Astrocyte of the cerebellum (primary cell): ENCODE measurements around the gene RPLP1.

Experiments used
- DNase-seq: peaks from one replicate; pipeline ENCODE4 v3.0.0-alpha.2; 2011; ENCODE audit warnings: low read depth
- H3K4me3 ChIP-seq: 2 replicates; pipeline ENCODE4 v1.5.1; 2011; ENCODE audit warnings: mild to moderate bottlenecking, low read depth, low read length, moderate library complexity
- CTCF ChIP-seq: IDR thresholded peaks from 2 replicates; pipeline ENCODE4 v1.5.1; 2012; ENCODE audit warnings: low read length, low read depth, moderate library complexity, mild to moderate bottlenecking; ENCODE audit errors: missing control alignments
- in situ Hi-C: cut with HindIII; loops from 2 replicates; pipeline ENCODE4 v1.10.0; 2017; ENCODE audit warnings: low sequenced_read_pairs

Gene RPLP1

DNA sequence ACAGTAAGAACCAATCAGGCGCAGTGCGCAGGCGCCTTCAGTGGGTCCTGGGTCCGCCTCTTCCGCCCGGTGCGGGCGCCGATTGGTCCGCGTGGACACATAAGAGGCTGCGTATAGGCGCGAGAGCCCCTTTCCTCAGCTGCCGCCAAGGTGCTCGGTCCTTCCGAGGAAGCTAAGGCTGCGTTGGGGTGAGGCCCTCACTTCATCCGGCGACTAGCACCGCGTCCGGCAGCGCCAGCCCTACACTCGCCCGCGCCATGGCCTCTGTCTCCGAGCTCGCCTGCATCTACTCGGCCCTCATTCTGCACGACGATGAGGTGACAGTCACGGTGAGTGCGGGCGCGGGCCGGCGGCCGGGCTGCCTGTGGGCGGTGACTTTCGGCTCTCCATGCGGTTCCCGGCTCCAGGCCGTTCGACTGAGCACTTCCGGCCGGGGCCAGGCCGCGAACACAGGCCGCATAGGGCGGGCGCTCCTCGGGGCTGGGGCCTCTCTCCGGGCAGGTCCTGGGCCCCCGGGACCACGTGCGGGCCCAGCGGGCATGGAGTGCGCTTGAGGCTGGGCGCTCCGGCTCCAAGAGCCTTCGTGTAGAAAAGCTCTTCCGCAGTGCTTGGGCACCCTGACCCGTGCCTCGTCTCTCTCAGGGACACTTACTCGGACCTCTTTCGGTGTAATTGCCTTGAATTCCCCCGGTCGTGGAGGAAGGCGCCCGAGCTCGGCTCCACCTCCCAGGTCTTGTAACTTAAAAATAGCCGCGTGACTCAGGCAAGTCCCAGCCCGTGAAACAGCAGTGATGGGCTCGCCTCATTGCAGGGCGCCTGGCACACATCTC is at the start of gene RPLP1:
Gene RPLP1 (plus strand): TSS at position 127 of the 830 bp plus-strand sequence. CDS start 131 bp downstream, at position 258.
- no peak for TF ChIP-seq CTCF
- H3K4me3 ChIP-seq = peak within 1 kb of the TSS; percentile 91
- peak; percentile 88 for DNase-seq
- in situ Hi-C loops = no loop called here

- H3K4me3 ChIP-seq = no peak overlapping the region
- peak; percentile 80 for DNase-seq
- no peak for TF ChIP-seq CTCF
- in situ Hi-C loops = no loop called here
Measured at GRCh38 chr15:69403594-69403993, 49.0 kb upstream of the RPLP1 start.

DNA sequence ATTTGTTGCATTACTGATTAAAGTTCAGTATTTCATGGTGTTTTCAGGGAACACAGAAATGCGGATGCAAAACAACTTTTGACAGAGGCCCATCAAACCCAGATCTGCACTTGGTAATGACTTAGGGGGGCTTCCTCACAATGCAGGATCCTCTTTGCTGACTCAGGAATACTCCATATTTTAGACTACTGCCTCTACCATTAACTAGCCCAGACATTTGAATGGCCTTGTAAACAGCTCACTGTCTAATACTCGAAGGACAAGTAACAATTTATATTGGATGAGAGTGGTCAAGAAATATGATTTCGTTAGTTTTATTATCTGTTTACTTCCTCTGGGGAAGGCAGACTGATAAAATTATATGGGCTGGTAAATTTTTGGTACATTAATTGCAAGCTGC is 47.5 kb upstream of the RPLP1 start:
- DNase-seq = no peak
- no peak for TF ChIP-seq CTCF
- H3K4me3 ChIP-seq = no peak overlapping the region
- in situ Hi-C loops = no loop called here

- TF ChIP-seq CTCF = no peak
- in situ Hi-C loops = no loop called here
- no peak for DNase-seq
- no peak overlapping the region for H3K4me3 ChIP-seq
Measured at GRCh38 chr15:69407719-69408400, 44.8 kb upstream of the RPLP1 start.

DNA sequence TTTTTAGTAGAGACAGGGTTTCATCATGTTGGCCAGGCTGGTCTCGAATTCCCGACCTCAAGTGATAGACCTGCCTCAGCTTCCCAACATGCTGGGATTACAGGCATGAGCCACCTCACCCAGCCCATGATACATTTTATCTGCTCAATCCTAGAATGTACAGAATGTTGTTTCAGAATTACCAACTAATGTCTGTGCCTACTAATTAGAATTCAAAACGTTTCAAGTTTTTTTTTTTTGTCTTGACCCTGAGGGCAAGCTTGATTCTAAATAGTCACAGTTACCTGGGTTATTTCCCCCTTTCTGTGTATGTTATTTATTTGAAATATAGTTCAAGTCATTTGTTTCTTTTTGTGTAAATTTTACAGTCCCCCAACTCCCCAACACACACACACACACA is 43.8 kb upstream of the RPLP1 start:
- TF ChIP-seq CTCF = no peak
- H3K4me3 ChIP-seq = no peak overlapping the region
- in situ Hi-C loops = no loop called here
- no peak for DNase-seq

DNA sequence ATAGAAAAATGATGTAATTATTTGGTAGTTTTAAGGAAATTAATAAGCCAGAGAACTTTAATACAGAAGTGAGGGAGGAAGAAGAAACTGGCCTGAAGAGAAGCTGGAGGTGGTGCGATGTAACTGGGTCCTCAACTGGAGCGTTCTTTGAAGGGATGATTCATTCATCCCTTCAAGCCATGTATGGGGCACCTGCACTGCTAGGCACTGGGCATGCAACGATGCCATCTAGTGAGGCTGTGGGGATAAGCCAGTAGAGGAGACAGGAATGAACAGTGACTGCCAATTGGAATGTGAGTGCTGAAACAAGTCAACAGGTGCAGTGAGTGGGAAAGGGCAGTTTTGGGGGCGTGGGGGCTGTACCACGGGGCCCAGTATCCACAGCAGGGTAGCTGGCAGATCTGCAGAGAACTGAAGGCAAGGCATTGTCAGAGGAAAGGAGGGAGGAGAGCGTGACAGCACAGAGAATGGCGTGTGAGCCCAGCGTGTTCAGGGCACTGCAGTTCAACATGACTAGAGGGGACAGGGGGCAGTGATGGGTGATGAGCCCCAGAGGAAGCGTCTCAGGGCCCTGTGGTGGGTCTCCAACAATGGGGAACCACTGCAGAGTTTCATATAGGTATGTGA is 42.3 kb upstream of the RPLP1 start:
- peak; percentile 32 for TF ChIP-seq CTCF
- H3K4me3 ChIP-seq = no peak overlapping the region
- DNase-seq = no peak
- in situ Hi-C loops = no loop called here
